OCI-LY7 (cell line): Measurements from ENCODE around the gene SRR.

Experiments used
- EZH2phosphoT487 ChIP-seq: fragments of 200-600 bp; sonication (generic); IDR thresholded peaks from 2 replicates; pipeline ENCODE4 v1.6.1; 2018; ENCODE audit warnings: low read depth, borderline replicate concordance, mild to moderate bottlenecking, mixed run types, antibody characterized with exemption, low read length, moderate library complexity, mixed read lengths
- TF ChIP-seq, protein P1 (sequence below): fragments of 200-600 bp; sonication (generic); conservative IDR thresholded peaks from 2 replicates; pipeline ENCODE4 v1.5.1; 2014; ENCODE audit warnings: mild to moderate bottlenecking, antibody characterized with exemption, low read length, moderate library complexity, mixed read lengths

DNA sequence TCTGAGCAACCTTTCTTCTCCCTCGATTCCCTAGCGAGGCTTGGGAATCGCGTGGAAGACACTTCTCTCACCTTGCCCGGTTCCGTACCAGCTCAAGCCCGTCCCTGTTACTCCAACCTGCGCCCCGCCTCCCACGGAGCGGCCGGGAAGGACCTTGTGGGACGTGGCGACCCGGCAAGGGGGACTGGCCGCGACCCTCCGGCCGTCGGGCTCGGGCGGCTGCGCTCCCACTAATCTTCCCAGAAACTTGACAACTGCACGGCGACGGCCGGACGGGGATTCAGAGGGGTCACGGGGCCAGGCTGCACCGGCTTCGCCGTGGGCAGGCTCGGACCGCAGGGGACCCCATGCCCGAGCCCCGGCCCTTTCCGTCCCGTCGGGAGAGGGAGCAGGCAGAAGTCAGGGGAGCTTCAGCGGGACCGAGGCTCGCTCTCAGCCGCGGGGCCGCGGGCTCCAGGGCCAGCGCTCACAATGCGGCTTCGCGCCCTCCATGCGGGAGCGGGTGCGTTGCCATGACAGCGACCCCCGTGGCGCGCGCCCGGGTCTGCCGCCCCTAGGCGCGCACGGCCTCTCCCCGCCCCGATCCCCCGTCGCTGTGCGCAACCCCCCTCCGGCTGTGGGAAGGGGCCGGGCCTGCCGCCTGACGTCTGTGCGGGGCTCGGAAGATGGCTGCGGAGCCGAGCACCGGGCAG is 33.2 kb downstream of the SRR start, which contains the start of gene SGSM2:
- TF ChIP-seq, protein P1, sequence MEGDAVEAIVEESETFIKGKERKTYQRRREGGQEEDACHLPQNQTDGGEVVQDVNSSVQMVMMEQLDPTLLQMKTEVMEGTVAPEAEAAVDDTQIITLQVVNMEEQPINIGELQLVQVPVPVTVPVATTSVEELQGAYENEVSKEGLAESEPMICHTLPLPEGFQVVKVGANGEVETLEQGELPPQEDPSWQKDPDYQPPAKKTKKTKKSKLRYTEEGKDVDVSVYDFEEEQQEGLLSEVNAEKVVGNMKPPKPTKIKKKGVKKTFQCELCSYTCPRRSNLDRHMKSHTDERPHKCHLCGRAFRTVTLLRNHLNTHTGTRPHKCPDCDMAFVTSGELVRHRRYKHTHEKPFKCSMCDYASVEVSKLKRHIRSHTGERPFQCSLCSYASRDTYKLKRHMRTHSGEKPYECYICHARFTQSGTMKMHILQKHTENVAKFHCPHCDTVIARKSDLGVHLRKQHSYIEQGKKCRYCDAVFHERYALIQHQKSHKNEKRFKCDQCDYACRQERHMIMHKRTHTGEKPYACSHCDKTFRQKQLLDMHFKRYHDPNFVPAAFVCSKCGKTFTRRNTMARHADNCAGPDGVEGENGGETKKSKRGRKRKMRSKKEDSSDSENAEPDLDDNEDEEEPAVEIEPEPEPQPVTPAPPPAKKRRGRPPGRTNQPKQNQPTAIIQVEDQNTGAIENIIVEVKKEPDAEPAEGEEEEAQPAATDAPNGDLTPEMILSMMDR = no peak
- TF ChIP-seq EZH2phosphoT487 = no peak
